ENCODE results near the gene CCDC39. TPM values are rescaled to one million over a fixed set of nuclear protein-coding genes. Genes with fewer than 3 reads are reported as not detected.

Gene CCDC39
- total and polyA plus RNA-seq, 2 of the 8 experiments (the other 6 are each of a cell fraction or from before 2014, with no cell fraction given) = 0.12 to 0.80 TPM

GRCh38 chr3:180661444-180661843, 17.8 kb downstream of the CCDC39 start:
- FAIRE-seq (no peak), DNase-seq (ENCODE audit: low read depth in 1 of 2, low spot score in 2 of 2) (no peak)
- Histone ChIP-seq H3K9me3 (ENCODE audit: insufficient read depth in 2 of 2, low read depth in 1 of 2, low read length in 1 of 2) (no peaks in the 10 kb centered on the region), H2BK5ac (ENCODE audit: low read depth, low read length) (no peak overlapping the region), H3K23me2 (ENCODE audit: low read depth, low read length) (no peaks in the 10 kb centered on the region), H4K91ac (replicated peaks; ENCODE audit: insufficient read length, low read length) (no peak overlapping the region), H3K23ac (ENCODE audit: insufficient read length) (no peak overlapping the region), H3K27me3 (replicated peaks in 1 of 4; ENCODE audit: control insufficient read depth in 3 of 4, extremely low read depth in 1 of 4, insufficient read depth in 3 of 4, low read length in 3 of 4) (no peaks in the 10 kb centered on the region), H2BK120ac (replicated peaks; ENCODE audit: low read depth, low read length) (no peak overlapping the region), H3K4me3 (ENCODE audit: extremely low read depth in 1 of 4, insufficient read depth in 2 of 4, low read depth in 3 of 4, low read length in 4 of 4) (no peak overlapping the region), H2BK20ac (ENCODE audit: low read length) (no peak overlapping the region), H2AFZ (ENCODE audit: low read length) (no peak overlapping the region), H3K18ac (ENCODE audit: extremely low read depth, low read length) (no peak overlapping the region), H3K14ac (ENCODE audit: insufficient read length) (no peak overlapping the region), H3K9ac (replicated peaks in 1 of 4; ENCODE audit: extremely low read depth in 1 of 4, low read depth in 3 of 4, low read length in 3 of 4) (no peak overlapping the region), H3K4me2 (ENCODE audit: insufficient read depth in 1 of 2, low read depth in 2 of 2, low read length in 2 of 2) (no peak overlapping the region), H2BK12ac (ENCODE audit: low read depth, low read length) (no peak overlapping the region), H4K5ac (ENCODE audit: insufficient read length, low read depth, low read length) (no peak overlapping the region), H2AK5ac (ENCODE audit: low read depth, low read length) (no peak overlapping the region), H4K8ac (ENCODE audit: extremely low read depth, insufficient read depth, low read length) (no peak overlapping the region), H3K79me1 (ENCODE audit: low read depth, low read length) (no peaks in the 10 kb centered on the region), H3K4me1 (replicated peaks in 1 of 4; ENCODE audit: control insufficient read depth in 3 of 4, insufficient read depth in 4 of 4, low read length in 3 of 4) (peaks cover 0 to 3% (median under 1%) of the 10 kb centered on the region in 4 experiments; a peak in 1 of 7 replicates), H3K56ac (replicated peaks; ENCODE audit: insufficient read length, low read depth, low read length) (no peak overlapping the region), H2BK15ac (ENCODE audit: low read length) (no peak overlapping the region), H3K79me2 (ENCODE audit: control insufficient read depth in 1 of 2, insufficient read depth in 2 of 2, low read length in 2 of 2) (no peaks in the 10 kb centered on the region), H4K20me1 (replicated peaks in 1 of 2; ENCODE audit: control insufficient read depth in 1 of 2, insufficient read depth in 2 of 2, low read length in 2 of 2) (no peaks in the 10 kb centered on the region), H3K27ac (ENCODE audit: low read depth, low read length) (no peak overlapping the region), H3K4ac (replicated peaks; ENCODE audit: insufficient read length, low read depth, low read length) (no peak overlapping the region), H3K36me3 (ENCODE audit: control insufficient read depth in 2 of 4, insufficient read depth in 4 of 4, low read length in 3 of 4) (no peaks in the 10 kb centered on the region)
- ChIA-PET CTCF (ENCODE audit: partially characterized antibody) (interaction anchor here (1.0 kb wide), 1 partner anchor 16 kb away, joined by 5 read pairs; no protein-coding TSS in a partner anchor), POLR2A (ENCODE audit: partially characterized antibody) (no interaction called here)
- 83% methylated on average over 2 of the region's 2 CpGs; no CpG with 5 or more reads in 1 of the 2 experiments for WGBS, 2 experiments (ENCODE audit: extremely low coverage in 1 of 2, insufficient coverage in 1 of 2, insufficient read length in 1 of 2, insufficient replicate concordance in 2 of 2, low coverage in 1 of 2, low lambda C conversion rate in 2 of 2, missing lambda C conversion rate in 1 of 2)
- no peak for TF ChIP-seq CHD2 (IDR thresholded peaks at IDR 0.05; ENCODE audit: low read length)
- TF ChIP-seq POLR2AphosphoS5 (IDR thresholded peaks at IDR 0.05; ENCODE audit: low read depth, low read length) = no peak
- no peak for TF ChIP-seq CHD1 (IDR thresholded peaks at IDR 0.05; ENCODE audit: low read depth, low read length)
- no peak for TF ChIP-seq CTBP2 (IDR thresholded peaks at IDR 0.05; ENCODE audit: borderline replicate concordance, insufficient read depth, insufficient read length, low read length)
- no peak for TF ChIP-seq RXRA (IDR thresholded peaks at IDR 0.05; ENCODE audit: insufficient read depth, low read depth, low read length)
- TF ChIP-seq E2F6 (IDR thresholded peaks at IDR 0.05) = no peak
- no peak for TF ChIP-seq CTCF (IDR thresholded peaks at IDR 0.05; ENCODE audit: control extremely low read depth in 1 of 3, insufficient read depth in 1 of 3, low read depth in 1 of 3, low read length in 3 of 3)
- no peak for TF ChIP-seq SIRT6 (IDR thresholded peaks at IDR 0.05; ENCODE audit: low read length)
- no peak for TF ChIP-seq GTF2F1 (IDR thresholded peaks at IDR 0.05; ENCODE audit: borderline replicate concordance, low read depth, low read length)
- no peak for TF ChIP-seq ASH2L (IDR thresholded peaks at IDR 0.05; ENCODE audit: low read length)
